SK-N-SH treated with all-trans-retinoic acid at 6 μM for 48 hours (cell line): ENCODE data around the gene PLA2G6.

Experiments
- ATAC-seq: fragments of 200-7000 bp; cut with Tn5 transposase; 3 replicates; pipeline ENCODE4 v1.9.1; 2020; ENCODE audit warnings: mild to moderate bottlenecking, moderate library complexity
- ARNTL ChIP-seq: fragments of 450-650 bp; formaldehyde crosslinking; IDR thresholded peaks from 2 replicates; pipeline ENCODE4 v1.5.0; 2020; ENCODE audit warnings: low read depth, mild to moderate bottlenecking, moderate library complexity, borderline replicate concordance
- BACH2 ChIP-seq: fragments of 250-450 bp; sonication (Bioruptor Pico); IDR thresholded peaks from 2 replicates; pipeline ENCODE4 v1.9.0; 2021; ENCODE audit warnings: mild to moderate bottlenecking, borderline replicate concordance
- GLIS3 ChIP-seq: fragments of 250-450 bp; sonication (Bioruptor Pico); IDR thresholded peaks from 2 replicates; pipeline ENCODE4 v1.5.0; 2020; ENCODE audit warnings: mild to moderate bottlenecking, moderate library complexity
- ISL1 ChIP-seq: fragments of 250-450 bp; sonication (Bioruptor Pico); IDR thresholded peaks from 2 replicates; pipeline ENCODE4 v2.1.2; 2022; ENCODE audit warnings: mild to moderate bottlenecking, moderate library complexity
- OSR1 ChIP-seq: fragments of 250-450 bp; sonication (Bioruptor Pico); IDR thresholded peaks from 2 replicates; pipeline ENCODE4 v1.8.0; 2022; ENCODE audit warnings: moderate library complexity, mild to moderate bottlenecking, inconsistent platforms
- PATZ1 ChIP-seq: fragments of 250-450 bp; sonication (Bioruptor Pico); IDR thresholded peaks from 2 replicates; pipeline ENCODE4 v1.8.0; 2020; ENCODE audit warnings: mild to moderate bottlenecking, moderate library complexity, borderline replicate concordance
- PPARA ChIP-seq: fragments of 250-450 bp; sonication (Bioruptor Pico); IDR thresholded peaks from 2 replicates; pipeline ENCODE4 v1.5.0; 2020; ENCODE audit warnings: mild to moderate bottlenecking, borderline replicate concordance
- SNAI2 ChIP-seq: fragments of 250-450 bp; sonication (Bioruptor Pico); IDR thresholded peaks from 2 replicates; pipeline ENCODE4 v1.5.0; 2020; ENCODE audit warnings: mild to moderate bottlenecking, moderate library complexity
- TCF4 ChIP-seq: fragments of 250-450 bp; sonication (Bioruptor Pico); IDR thresholded peaks from 2 replicates; pipeline ENCODE4 v1.8.0; 2021; ENCODE audit warnings: mild to moderate bottlenecking, moderate library complexity, borderline replicate concordance
- TOX ChIP-seq: fragments of 250-450 bp; sonication (Bioruptor Pico); IDR thresholded peaks from 2 replicates; pipeline ENCODE4 v1.8.0; 2021; ENCODE audit warnings: mild to moderate bottlenecking, moderate library complexity, borderline replicate concordance
- TSHZ2 ChIP-seq: fragments of 250-450 bp; sonication (Bioruptor Pico); IDR thresholded peaks from 2 replicates; pipeline ENCODE4 v1.5.0; 2020; ENCODE audit warnings: mild to moderate bottlenecking, moderate library complexity
- ZFP3 ChIP-seq: fragments of 250-450 bp; sonication (Bioruptor Pico); IDR thresholded peaks from 2 replicates; pipeline ENCODE4 v1.5.0; 2020; ENCODE audit warnings: mild to moderate bottlenecking, moderate library complexity
- ZFP30 ChIP-seq: fragments of 450-650 bp; formaldehyde crosslinking; IDR thresholded peaks from 2 replicates; pipeline ENCODE4 v1.5.0; 2022; ENCODE audit warnings: mild to moderate bottlenecking, moderate library complexity
- ZNF565 ChIP-seq: fragments of 450-650 bp; formaldehyde crosslinking; conservative IDR thresholded peaks from 2 replicates; pipeline ENCODE4 v1.5.0; 2020; ENCODE audit warnings: low read depth, mild to moderate bottlenecking, moderate library complexity
- ZNF70 ChIP-seq: fragments of 450-650 bp; formaldehyde crosslinking; IDR thresholded peaks from 2 replicates; pipeline ENCODE4 v1.5.0; 2020; ENCODE audit warnings: mild to moderate bottlenecking, moderate library complexity
- ZNF8 ChIP-seq: fragments of 450-650 bp; formaldehyde crosslinking; IDR thresholded peaks from 2 replicates; pipeline ENCODE4 v1.5.0; 2020; ENCODE audit warnings: mild to moderate bottlenecking, moderate library complexity
- TF ChIP-seq, protein P1 (sequence below): fragments of 250-450 bp; sonication (Bioruptor Pico); IDR thresholded peaks from 2 replicates; pipeline ENCODE4 v1.8.0; 2021; ENCODE audit warnings: low read depth, mild to moderate bottlenecking, moderate library complexity, borderline replicate concordance
- TF ChIP-seq, protein P2 (sequence below): fragments of 250-450 bp; sonication (Bioruptor Pico); IDR thresholded peaks from 2 replicates; pipeline ENCODE4 v1.5.1; 2020; ENCODE audit warnings: low read depth, mild to moderate bottlenecking, moderate library complexity
- TF ChIP-seq, protein P3 (sequence below): fragments of 250-450 bp; sonication (Bioruptor Pico); IDR thresholded peaks from 2 replicates; pipeline ENCODE4 v1.5.1; 2021; ENCODE audit warnings: mild to moderate bottlenecking, moderate library complexity

Gene PLA2G6

GRCh38 chr22:38201711-38202436, 20.2 kb upstream of the PLA2G6 start, which contains the start of gene MAFF:
TSS of gene MAFF (plus strand) at chr22:38201994. CDS start at chr22:38213854, 11,860 bp downstream.
- TF ChIP-seq SNAI2 (CRISPR knock-in tag) (no peak), TSHZ2 (no peak), OSR1 (no peak), BACH2 (CRISPR knock-in tag) (no peak), ZNF70 (no peak), ARNTL (CRISPR knock-in tag) (no peak), ZFP3 (no peak), ZFP30 (CRISPR knock-in tag) (no peak), PATZ1 (CRISPR knock-in tag) (no peak), PPARA (CRISPR knock-in tag) (no peak), ZNF565 (CRISPR knock-in tag) (no peak), ZNF8 (CRISPR knock-in tag) (no peak), ISL1 (no peak), GLIS3 (CRISPR knock-in tag) (no peak), TOX (CRISPR knock-in tag) (no peak), TCF4 (no peak)
- TF ChIP-seq, protein P1, sequence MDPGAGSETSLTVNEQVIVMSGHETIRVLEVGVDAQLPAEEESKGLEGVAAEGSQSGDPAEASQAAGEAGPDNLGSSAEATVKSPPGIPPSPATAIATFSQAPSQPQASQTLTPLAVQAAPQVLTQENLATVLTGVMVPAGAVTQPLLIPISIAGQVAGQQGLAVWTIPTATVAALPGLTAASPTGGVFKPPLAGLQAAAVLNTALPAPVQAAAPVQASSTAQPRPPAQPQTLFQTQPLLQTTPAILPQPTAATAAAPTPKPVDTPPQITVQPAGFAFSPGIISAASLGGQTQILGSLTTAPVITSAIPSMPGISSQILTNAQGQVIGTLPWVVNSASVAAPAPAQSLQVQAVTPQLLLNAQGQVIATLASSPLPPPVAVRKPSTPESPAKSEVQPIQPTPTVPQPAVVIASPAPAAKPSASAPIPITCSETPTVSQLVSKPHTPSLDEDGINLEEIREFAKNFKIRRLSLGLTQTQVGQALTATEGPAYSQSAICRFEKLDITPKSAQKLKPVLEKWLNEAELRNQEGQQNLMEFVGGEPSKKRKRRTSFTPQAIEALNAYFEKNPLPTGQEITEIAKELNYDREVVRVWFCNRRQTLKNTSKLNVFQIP (CRISPR knock-in tag) = no peak
- TF ChIP-seq, protein P2, sequence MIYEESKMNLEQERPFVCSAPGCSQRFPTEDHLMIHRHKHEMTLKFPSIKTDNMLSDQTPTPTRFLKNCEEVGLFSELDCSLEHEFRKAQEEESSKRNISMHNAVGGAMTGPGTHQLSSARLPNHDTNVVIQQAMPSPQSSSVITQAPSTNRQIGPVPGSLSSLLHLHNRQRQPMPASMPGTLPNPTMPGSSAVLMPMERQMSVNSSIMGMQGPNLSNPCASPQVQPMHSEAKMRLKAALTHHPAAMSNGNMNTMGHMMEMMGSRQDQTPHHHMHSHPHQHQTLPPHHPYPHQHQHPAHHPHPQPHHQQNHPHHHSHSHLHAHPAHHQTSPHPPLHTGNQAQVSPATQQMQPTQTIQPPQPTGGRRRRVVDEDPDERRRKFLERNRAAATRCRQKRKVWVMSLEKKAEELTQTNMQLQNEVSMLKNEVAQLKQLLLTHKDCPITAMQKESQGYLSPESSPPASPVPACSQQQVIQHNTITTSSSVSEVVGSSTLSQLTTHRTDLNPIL (CRISPR knock-in tag) = no peak
- TF ChIP-seq, protein P3, sequence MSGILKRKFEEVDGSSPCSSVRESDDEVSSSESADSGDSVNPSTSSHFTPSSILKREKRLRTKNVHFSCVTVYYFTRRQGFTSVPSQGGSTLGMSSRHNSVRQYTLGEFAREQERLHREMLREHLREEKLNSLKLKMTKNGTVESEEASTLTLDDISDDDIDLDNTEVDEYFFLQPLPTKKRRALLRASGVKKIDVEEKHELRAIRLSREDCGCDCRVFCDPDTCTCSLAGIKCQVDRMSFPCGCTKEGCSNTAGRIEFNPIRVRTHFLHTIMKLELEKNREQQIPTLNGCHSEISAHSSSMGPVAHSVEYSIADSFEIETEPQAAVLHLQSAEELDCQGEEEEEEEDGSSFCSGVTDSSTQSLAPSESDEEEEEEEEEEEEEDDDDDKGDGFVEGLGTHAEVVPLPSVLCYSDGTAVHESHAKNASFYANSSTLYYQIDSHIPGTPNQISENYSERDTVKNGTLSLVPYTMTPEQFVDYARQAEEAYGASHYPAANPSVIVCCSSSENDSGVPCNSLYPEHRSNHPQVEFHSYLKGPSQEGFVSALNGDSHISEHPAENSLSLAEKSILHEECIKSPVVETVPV (CRISPR knock-in tag) = no peak
- peak; percentile 88 for ATAC-seq

DNA sequence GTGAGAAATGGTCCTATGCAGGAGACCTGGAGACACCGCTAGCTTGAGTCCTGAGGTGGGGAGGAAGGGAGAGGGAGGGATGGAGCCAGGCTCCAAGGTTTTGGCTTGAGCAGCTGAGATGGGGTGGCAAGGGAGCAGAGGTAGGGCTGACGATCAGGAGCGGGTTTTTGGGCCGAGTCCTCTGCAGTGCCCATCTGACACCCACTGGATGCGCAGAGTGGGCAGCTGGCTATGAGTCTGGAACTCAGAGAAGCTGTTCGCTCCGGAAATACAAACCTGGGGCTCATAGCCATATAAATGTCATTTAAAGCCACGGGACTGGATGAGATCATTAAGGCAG, 19.7 kb upstream of the PLA2G6 start:
- ATAC-seq = no peak
- TF ChIP-seq SNAI2 (CRISPR knock-in tag) (no peak), ZFP3 (no peak), ARNTL (CRISPR knock-in tag) (no peak), ZNF70 (no peak), TCF4 (no peak), ISL1 (no peak), TSHZ2 (no peak)
- TF ChIP-seq, protein P2 (CRISPR knock-in tag) = no peak
- TF ChIP-seq, all 23 proteins: peak for 0
